GM21723 (cell line): ENCODE results near the gene STIP1.

Experiments used
- ATAC-seq: cut with Tn5 transposase; IDR thresholded peaks from one replicate; pipeline ENCODE4 v1.9.1; 2021; ENCODE audit warnings: mild to moderate bottlenecking, moderate library complexity; ENCODE audit not compliant: unreplicated experiment

The STIP1 gene

GRCh38 chr11:64185693-64186491 lies at the start of gene STIP1:
TSS of gene STIP1 (plus strand) at chr11:64186171. CDS start at chr11:64186262, 91 bp downstream.
- ATAC-seq, result peak; percentile 84

GRCh38 chr11:64136765-64137441 lies 49.1 kb upstream of the STIP1 start:
- no peak for ATAC-seq

- ATAC-seq, result no peak
Measured at GRCh38 chr11:64138398-64138797, 47.6 kb upstream of the STIP1 start.

- no peak for ATAC-seq
Measured at GRCh38 chr11:64139049-64139448, 46.9 kb upstream of the STIP1 start.

- ATAC-seq, result no peak
Measured at GRCh38 chr11:64140082-64140481, 45.9 kb upstream of the STIP1 start.

- ATAC-seq, result no peak
Measured at GRCh38 chr11:64141081-64141783, 44.7 kb upstream of the STIP1 start.

GRCh38 chr11:64144587-64145472 lies 41.1 kb upstream of the STIP1 start:
- no peak for ATAC-seq

- no peak for ATAC-seq
Measured at GRCh38 chr11:64146036-64146955, 39.7 kb upstream of the STIP1 start.

GRCh38 chr11:64148226-64148916 lies 37.6 kb upstream of the STIP1 start:
- ATAC-seq, result no peak

- no peak for ATAC-seq
Measured at GRCh38 chr11:64148917-64149617, 36.9 kb upstream of the STIP1 start.

GRCh38 chr11:64150051-64150450 lies 35.9 kb upstream of the STIP1 start:
- no peak for ATAC-seq

GRCh38 chr11:64150481-64151239 lies 35.3 kb upstream of the STIP1 start:
- ATAC-seq, result no peak

- no peak for ATAC-seq
Measured at GRCh38 chr11:64151337-64151736, 34.6 kb upstream of the STIP1 start.

- peak; percentile 74 for ATAC-seq
Measured at GRCh38 chr11:64152841-64153691, 32.9 kb upstream of the STIP1 start.

GRCh38 chr11:64153812-64154211 lies 32.2 kb upstream of the STIP1 start:
- no peak for ATAC-seq

GRCh38 chr11:64156235-64157011 lies 29.5 kb upstream of the STIP1 start:
- no peak for ATAC-seq
